ENCODE measurements around the gene TRAPPC12.

DNA sequence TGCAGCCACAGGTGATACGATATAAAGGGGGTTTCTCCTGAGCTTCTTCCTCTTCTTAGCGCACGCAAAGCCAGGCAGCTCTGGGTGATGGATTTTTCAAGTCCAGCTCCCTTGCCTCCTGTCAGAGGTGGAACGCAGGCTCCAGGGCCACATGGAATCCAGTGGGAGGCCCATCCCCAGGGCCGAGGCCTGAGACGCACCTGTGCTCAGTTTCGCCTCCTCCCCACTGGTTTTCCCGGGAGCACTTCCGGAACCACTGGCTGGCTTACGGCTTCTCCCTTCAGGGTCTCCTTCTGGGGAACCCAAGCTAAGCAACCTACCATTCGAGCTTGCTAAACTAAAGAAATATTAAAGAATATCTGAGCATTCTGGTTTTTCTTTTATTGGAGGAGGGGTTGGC is 63.6 kb downstream of the TRAPPC12 start:
- no peak for TF ChIP-seq RARB (CRISPR knock-in tag; IDR thresholded peaks at IDR 0.05)
- TF ChIP-seq PPARA (CRISPR knock-in tag; IDR thresholded peaks at IDR 0.05; ENCODE audit: borderline replicate concordance): no peak
- no peak for TF ChIP-seq ISL1 (CRISPR knock-in tag; IDR thresholded peaks at IDR 0.05)
- TF ChIP-seq CREB5 (CRISPR knock-in tag; IDR thresholded peaks at IDR 0.05; ENCODE audit: low read depth): no peak
- no peak for TF ChIP-seq ZFP3 (CRISPR knock-in tag; IDR thresholded peaks at IDR 0.05)
- TF ChIP-seq CSRNP3 (CRISPR knock-in tag; IDR thresholded peaks at IDR 0.05): no peak
- TF ChIP-seq ZNF565 (CRISPR knock-in tag; conservative IDR thresholded peaks at IDR 0.05; ENCODE audit: low read depth): no peak
- no peak for TF ChIP-seq POU6F1 (CRISPR knock-in tag; IDR thresholded peaks at IDR 0.05; ENCODE audit: borderline replicate concordance, low read depth)
- TF ChIP-seq, protein P1, sequence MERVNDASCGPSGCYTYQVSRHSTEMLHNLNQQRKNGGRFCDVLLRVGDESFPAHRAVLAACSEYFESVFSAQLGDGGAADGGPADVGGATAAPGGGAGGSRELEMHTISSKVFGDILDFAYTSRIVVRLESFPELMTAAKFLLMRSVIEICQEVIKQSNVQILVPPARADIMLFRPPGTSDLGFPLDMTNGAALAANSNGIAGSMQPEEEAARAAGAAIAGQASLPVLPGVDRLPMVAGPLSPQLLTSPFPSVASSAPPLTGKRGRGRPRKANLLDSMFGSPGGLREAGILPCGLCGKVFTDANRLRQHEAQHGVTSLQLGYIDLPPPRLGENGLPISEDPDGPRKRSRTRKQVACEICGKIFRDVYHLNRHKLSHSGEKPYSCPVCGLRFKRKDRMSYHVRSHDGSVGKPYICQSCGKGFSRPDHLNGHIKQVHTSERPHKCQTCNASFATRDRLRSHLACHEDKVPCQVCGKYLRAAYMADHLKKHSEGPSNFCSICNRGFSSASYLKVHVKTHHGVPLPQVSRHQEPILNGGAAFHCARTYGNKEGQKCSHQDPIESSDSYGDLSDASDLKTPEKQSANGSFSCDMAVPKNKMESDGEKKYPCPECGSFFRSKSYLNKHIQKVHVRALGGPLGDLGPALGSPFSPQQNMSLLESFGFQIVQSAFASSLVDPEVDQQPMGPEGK (CRISPR knock-in tag; IDR thresholded peaks at IDR 0.05; ENCODE audit: borderline replicate concordance): no peak
- no peak for TF ChIP-seq TOX (CRISPR knock-in tag; IDR thresholded peaks at IDR 0.05; ENCODE audit: borderline replicate concordance)
- TF ChIP-seq CSDC2 (CRISPR knock-in tag; IDR thresholded peaks at IDR 0.05): no peak
- TF ChIP-seq ZNF8 (CRISPR knock-in tag; IDR thresholded peaks at IDR 0.05): no peak
- TF ChIP-seq ARNTL (CRISPR knock-in tag; IDR thresholded peaks at IDR 0.05; ENCODE audit: borderline replicate concordance, low read depth): no peak
- TF ChIP-seq, protein P2, sequence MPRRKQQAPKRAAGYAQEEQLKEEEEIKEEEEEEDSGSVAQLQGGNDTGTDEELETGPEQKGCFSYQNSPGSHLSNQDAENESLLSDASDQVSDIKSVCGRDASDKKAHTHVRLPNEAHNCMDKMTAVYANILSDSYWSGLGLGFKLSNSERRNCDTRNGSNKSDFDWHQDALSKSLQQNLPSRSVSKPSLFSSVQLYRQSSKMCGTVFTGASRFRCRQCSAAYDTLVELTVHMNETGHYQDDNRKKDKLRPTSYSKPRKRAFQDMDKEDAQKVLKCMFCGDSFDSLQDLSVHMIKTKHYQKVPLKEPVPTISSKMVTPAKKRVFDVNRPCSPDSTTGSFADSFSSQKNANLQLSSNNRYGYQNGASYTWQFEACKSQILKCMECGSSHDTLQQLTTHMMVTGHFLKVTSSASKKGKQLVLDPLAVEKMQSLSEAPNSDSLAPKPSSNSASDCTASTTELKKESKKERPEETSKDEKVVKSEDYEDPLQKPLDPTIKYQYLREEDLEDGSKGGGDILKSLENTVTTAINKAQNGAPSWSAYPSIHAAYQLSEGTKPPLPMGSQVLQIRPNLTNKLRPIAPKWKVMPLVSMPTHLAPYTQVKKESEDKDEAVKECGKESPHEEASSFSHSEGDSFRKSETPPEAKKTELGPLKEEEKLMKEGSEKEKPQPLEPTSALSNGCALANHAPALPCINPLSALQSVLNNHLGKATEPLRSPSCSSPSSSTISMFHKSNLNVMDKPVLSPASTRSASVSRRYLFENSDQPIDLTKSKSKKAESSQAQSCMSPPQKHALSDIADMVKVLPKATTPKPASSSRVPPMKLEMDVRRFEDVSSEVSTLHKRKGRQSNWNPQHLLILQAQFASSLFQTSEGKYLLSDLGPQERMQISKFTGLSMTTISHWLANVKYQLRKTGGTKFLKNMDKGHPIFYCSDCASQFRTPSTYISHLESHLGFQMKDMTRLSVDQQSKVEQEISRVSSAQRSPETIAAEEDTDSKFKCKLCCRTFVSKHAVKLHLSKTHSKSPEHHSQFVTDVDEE (CRISPR knock-in tag; IDR thresholded peaks at IDR 0.05): no peak

Data from SK-N-SH treated with all-trans-retinoic acid at 6 μM for 48 hours (cell line).